Frontal cortex (tissue), 4 donors: ENCODE data around the gene LCT. TPM values are rescaled to one million over a fixed set of nuclear protein-coding genes. Genes with fewer than 3 reads are reported as not detected.

Source experiments
- DNase-seq, 2 donors: peaks; one replicate each; pipeline ENCODE4 v3.0.0; 2012; ENCODE audit warnings: low spot score in 2 of 2
- FAIRE-seq: peaks from 2 replicates; lab custom pipeline; 2012; peaks lifted over from hg19 to GRCh38; lab: Jason Lieb, UNC
- small RNA-seq: library from RNA; depleted of rRNA; stranded (forward); fragments of <200 nt; gene quantifications from one replicate; pipeline ENCODE3, GENCODE V24; 2014
- total RNA-seq: library from RNA; depleted of rRNA; stranded (reverse); fragments of >200 nt; gene quantifications from one replicate; pipeline ENCODE4 v1.2.3, GENCODE V29; 2014
- donor health status: control.
- donor health status: control.
- donor health status: control.

Gene LCT
- total RNA-seq, 1 donor from 2014 or later, result not detected

DNA sequence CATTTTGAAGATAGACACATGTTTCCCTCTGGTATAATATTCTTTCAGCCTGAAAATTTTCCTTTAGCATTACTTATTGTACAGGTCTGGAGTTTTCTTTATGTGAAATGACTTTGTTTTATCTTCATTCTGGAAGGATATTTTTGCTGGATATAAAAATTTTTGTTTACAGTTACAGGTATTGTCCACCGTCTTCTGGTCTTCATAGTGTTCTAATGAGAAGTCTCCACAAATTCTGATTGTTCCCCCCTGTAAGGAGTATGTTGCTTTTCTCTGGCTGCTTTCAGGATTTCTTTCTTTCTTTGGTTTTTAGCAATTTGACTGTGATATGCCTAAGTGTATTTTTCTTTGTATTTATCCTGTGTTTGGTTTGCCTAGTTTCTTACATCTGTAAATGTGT lies 80.3 kb downstream of the LCT start:
- no peak for DNase-seq
- FAIRE-seq, result no peak

DNA sequence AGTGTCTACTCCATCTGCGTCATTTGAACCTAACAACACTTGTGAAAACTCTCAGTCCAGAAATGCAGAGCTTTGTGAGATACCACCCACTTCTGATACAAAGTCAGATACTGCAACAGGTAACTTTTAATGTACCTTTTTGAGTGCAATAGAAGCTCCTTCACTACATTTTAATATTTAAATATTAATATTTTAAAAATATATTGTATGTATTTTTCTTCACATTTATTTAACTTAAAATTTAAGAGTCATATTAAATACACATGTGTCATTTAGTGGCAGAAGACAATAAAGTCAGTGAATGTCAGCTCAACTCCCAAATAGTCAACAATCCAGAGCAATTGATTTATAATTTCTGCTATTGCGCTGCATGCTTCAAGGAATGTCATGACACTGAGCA lies 81.4 kb downstream of the LCT start:
- FAIRE-seq (no peak), DNase-seq (no peak)

DNA sequence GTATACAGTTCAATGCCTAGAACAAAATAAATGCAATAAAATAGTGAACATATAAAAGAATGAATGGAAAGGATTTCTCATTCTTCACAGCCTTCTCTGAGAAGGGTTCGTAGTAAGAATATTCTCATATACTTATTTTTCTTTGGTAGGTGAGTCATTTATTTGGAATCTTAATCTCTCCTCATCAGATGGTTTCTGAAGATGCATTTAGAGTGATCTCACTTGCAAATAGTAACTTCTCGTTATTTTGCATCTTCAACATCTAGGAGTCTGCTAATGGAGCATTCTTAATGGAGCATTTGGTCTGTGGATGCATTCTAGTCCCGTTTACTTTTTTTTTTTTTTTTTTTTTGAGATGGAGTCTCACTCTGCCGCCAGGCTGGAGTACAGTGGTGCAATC lies 91.4 kb downstream of the LCT start:
- DNase-seq (no peak), FAIRE-seq (no peak)

DNA sequence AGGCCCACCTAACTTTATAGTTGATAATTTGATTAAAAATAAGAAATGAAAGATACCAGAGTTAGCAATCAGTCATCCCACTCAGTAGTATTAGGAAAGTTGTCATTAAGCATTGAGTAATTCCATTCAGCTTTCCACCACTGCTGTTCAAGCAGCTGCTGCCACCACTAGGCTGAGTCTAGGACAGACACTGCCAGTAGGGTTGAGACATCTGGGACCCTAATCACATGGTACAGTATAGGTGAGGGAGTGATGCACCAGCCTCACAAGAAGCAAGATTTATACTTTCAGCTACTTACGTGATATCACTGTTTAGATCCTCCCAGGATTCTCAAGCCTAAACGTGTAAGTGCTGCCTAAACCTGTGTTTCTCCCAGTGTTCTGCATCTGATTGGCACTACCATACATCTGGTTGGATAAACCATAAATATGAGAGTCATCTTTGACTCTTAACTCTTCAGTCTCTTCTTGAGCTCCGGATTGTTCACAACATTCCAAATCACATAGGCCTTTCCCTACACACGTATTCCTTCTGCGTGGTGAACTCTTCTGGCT lies 92.1 kb downstream of the LCT start:
- FAIRE-seq (no peak), DNase-seq (peak in 1 of 2 donors; percentile 16)

DNA sequence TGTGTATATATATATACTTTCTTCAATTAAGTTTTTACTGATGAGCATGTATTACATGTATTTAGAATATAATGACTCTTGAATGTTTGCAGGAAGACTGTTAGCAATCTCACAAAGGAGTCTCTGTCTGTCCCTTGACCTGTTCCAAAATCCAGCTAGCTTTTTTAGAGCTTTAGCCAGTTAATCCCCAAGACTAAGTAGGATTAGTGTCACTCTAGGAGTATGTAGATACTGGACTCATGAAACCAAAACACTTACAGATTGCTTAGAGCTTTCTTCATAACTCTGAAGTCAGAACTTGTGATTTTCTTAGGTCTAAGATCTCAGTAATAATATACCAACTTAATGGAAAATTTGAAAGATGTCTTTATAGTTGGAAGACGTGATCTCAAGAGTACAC lies 93.1 kb downstream of the LCT start:
- DNase-seq (no peak), FAIRE-seq (no peak)

DNA sequence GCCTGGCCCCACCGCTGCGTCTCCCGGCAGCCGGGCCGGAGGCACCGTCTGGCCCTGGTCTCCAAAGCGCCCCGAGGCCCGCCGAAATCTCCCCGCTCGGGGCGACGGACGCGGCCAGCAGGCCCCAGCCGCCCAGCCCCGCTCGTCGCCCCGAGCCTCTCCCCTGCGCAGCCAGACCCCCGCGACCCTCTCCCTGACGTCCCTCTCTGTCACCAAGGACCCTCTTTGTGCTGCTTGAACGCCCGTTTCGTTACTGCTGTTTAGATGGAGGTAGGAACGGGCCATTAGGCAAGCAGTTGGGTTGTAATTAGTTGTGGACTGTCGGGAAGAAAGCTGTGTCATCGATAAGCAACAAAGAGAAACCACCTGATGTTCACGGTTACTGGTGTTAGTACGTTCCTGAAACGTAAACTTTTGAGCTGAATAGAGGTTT lies 94.6 kb downstream of the LCT start:
- DNase-seq (peak; percentile 35 to 37), FAIRE-seq (no peak)

DNA sequence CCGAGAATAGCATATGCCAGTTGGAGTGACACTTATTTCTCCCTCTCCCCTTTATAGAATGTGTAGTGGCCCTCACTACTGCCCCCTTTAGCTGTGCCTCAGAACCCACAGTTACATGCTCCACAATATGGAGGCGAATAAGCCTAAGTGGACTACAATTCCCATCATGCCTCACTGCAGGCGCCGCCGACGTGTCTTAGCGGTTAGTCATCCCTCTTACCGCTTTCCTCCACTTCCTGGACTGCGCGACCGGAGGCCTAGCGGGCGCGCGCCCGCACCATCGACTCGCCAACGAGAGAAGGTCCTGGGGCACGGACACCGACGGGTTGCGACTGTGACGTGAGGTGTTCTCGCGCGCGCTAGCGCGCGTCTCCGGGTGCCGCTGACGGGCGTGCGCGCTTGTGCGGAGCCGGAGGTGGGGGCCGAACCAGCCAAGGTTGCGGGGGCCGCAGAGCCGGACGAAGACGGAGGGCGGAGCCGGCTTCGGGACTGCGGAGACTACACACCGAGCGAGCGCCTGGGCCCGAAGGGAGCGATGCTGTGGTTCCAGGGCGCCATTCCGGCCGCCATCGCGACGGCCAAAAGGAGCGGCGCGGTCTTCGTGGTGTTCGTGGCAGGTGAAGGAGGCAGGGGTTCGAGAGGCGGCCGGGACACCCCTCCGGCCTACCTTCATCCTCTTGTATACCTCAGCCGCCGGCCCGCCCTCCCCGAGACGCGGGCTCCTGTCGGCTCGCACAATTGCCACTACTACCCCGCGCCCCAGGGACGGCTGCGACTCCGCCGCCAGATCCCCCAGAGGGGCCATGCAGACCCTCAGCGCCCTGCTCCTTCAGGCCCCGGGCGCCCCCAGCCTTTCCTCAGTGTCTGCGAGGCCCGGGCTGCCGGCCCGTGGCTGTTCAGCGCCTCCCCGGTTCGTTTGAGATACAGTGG lies 95.3 kb downstream of the LCT start, which contains the start of gene UBXN4:
UBXN4 (plus strand) TSS at position 461 of the 930 bp plus-strand sequence; CDS start at position 536, 75 bp downstream.
- FAIRE-seq (no peak), DNase-seq (peak; percentile 88 to 90)

DNA sequence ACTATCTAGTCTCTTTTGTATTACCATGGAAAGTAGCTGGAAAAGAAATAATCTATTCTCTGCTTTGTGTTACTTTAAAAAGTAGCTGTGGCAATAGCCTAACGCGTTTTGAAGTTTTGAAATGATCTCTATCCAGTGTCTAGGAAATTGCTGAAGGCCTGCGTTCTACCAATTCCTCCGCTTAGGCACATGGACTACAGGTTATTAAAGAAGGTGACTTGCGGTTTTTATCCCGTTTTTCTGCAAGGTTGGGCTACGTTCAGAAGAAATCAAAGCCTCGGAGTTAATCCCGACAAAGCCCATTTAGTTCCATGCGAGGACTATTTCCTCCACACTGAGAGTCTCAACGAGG lies 96.0 kb downstream of the LCT start:
- DNase-seq, result no peak
- FAIRE-seq, result no peak

DNA sequence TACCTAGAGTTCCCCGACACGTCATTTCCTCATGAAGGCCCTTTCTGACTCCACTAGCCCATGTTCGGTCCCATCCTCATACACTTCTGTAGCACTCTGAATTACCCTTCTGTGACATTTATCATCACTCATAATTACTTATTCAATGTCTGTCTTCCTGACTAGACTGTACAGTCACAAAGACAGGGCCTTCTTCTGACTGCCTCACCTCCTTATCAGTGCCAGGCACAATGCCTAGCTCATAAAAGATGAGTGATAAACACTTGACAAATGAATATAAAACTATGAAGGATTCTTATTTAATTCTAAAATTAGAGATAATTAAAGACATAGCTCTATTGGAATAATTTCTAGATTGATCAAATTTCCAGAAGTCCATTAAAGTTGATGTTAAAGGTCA lies 96.8 kb downstream of the LCT start:
- no peak for DNase-seq
- FAIRE-seq, result no peak

Small RNAs within 50 kb of the gene (small RNA-seq; reads per million reads assigned to genes)
- gene RF00019, result not detected

Other genes starting within 250 kb of the LCT start
- 70.5 TPM for gene UBXN4, start 95.3 kb downstream of the LCT start, total RNA-seq
- 20.8 TPM for gene MCM6, start 39.3 kb upstream of the LCT start, total RNA-seq
- gene DARS1, start 148.4 kb upstream of the LCT start, total RNA-seq, result 54.6 TPM